HAP-1 (cell line): ENCODE results near the gene PNPLA2.

ENCODE experiments used
- DNase-seq, 2 experiments: peaks; one replicate each; pipeline ENCODE4 v3.0.0-alpha.2; 2016 to 2020; ENCODE audit warnings: low spot score in 2 of 2
- H3K27me3 ChIP-seq: fragments of 250-450 bp; sonication (Bioruptor Pico); 2 replicates; pipeline ENCODE4 v1.5.1; 2020; ENCODE audit warnings: low read depth, mild to moderate bottlenecking, moderate library complexity
- H3K36me3 ChIP-seq: fragments of 250-450 bp; sonication (Bioruptor Pico); replicated peaks from 2 replicates; pipeline ENCODE4 v1.5.1; 2020; ENCODE audit warnings: mild to moderate bottlenecking
- H3K4me1 ChIP-seq: fragments of 250-450 bp; sonication (Bioruptor Pico); 2 replicates; pipeline ENCODE4 v1.5.1; 2020; ENCODE audit warnings: mild to moderate bottlenecking
- H3K4me3 ChIP-seq: fragments of 250-450 bp; sonication (Bioruptor Pico); 2 replicates; pipeline ENCODE4 v1.5.1; 2020; ENCODE audit warnings: mild to moderate bottlenecking, moderate library complexity
- H3K9me3 ChIP-seq: fragments of 250-450 bp; sonication (Bioruptor Pico); 2 replicates; pipeline ENCODE4 v1.5.1; 2020; ENCODE audit warnings: mild to moderate bottlenecking, moderate library complexity
- in situ Hi-C: fragments of 300-500 bp; cut with MboI; formaldehyde crosslinking; loops from 3 replicates; pipeline ENCODE4 v1.14.3; 2020; ENCODE audit warnings: low sequenced_read_pairs, inconsistent platforms, mixed read lengths

Gene PNPLA2

DNA sequence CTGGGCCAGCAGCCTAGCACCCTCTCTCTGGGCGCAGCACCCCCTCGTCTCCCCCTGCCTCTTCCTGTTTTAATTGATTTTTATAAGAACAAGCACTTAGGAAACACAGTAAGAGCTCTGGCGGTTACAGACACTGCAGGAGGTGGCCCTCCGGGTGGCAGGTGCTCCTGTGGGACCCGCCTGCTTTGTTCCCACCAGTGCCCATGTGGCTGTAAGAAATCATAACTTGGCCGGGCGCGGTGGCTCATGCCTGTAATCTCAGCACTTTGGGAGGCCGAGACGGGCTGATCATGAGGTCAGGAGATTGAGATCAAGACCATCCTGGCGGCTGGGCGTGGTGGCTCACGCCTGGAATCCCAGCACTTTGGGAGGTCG lies 42.4 kb downstream of the PNPLA2 start:
- in situ Hi-C loops = no loop called here
- Histone ChIP-seq H3K4me3 (no peak overlapping the region), H3K4me1 (peaks cover 23% of the 10 kb centered on the region), H3K36me3 (peaks cover 20% of the 10 kb centered on the region), H3K9me3 (no peaks in the 10 kb centered on the region), H3K27me3 (no peaks in the 10 kb centered on the region)
- DNase-seq = no peak

DNA sequence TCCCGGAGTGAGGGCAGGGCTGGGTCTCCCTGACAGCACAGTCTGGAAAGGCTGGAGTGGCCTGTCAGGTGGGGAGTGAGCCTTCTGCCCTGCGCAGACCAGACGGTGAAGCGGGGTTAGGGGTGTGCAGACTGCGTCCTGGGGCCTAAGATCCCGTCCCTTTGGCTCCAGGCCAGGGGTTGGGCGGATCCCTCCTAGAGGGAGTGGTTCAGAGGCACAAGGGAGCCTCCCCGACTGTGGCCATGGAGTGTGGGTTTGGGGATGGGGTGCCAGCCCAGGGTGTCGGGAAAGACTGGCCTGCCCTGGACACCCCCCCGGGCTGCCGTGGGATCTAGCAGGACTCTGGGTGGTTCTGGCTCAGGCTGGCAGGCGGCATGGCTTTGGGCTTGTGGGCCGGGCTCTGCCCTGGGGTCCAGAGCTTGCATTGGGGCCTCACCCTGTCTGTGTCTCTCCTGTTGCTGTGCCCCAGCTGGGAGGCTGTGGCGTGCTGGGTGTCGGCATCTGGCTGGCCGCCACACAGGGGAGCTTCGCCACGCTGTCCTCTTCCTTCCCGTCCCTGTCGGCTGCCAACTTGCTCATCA lies 43.5 kb downstream of the PNPLA2 start:
- H3K4me3 ChIP-seq = no peak overlapping the region
- no peaks in the 10 kb centered on the region for H3K9me3 ChIP-seq
- H3K36me3 ChIP-seq = peaks cover 29% of the 10 kb centered on the region
- no peaks in the 10 kb centered on the region for H3K27me3 ChIP-seq
- H3K4me1 ChIP-seq = peaks cover 23% of the 10 kb centered on the region
- in situ Hi-C loops = no loop called here
- DNase-seq = peak in 1 of 2 experiments; percentile 83

DNA sequence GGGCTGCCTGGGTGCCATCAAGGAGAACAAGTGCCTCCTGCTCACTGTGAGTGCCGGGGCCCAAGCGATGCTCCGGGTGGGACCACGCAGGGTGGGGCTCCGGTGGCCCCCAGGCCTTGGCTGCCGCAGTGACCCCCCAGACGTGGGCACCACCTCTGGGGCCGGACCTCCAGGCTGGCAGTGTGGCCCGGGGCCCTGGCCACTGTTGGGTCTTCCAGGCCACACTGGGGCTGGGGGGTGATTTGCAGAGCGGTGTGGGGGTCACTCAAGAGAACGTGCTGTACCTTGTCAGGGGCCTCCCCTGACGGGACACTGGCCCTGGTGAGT lies 43.9 kb downstream of the PNPLA2 start:
- H3K9me3 ChIP-seq = no peaks in the 10 kb centered on the region
- no peaks in the 10 kb centered on the region for H3K27me3 ChIP-seq
- no peak for DNase-seq
- peaks cover 23% of the 10 kb centered on the region for H3K4me1 ChIP-seq
- no peak overlapping the region for H3K4me3 ChIP-seq
- H3K36me3 ChIP-seq = peaks cover 29% of the 10 kb centered on the region
- in situ Hi-C loops = no loop called here

DNA sequence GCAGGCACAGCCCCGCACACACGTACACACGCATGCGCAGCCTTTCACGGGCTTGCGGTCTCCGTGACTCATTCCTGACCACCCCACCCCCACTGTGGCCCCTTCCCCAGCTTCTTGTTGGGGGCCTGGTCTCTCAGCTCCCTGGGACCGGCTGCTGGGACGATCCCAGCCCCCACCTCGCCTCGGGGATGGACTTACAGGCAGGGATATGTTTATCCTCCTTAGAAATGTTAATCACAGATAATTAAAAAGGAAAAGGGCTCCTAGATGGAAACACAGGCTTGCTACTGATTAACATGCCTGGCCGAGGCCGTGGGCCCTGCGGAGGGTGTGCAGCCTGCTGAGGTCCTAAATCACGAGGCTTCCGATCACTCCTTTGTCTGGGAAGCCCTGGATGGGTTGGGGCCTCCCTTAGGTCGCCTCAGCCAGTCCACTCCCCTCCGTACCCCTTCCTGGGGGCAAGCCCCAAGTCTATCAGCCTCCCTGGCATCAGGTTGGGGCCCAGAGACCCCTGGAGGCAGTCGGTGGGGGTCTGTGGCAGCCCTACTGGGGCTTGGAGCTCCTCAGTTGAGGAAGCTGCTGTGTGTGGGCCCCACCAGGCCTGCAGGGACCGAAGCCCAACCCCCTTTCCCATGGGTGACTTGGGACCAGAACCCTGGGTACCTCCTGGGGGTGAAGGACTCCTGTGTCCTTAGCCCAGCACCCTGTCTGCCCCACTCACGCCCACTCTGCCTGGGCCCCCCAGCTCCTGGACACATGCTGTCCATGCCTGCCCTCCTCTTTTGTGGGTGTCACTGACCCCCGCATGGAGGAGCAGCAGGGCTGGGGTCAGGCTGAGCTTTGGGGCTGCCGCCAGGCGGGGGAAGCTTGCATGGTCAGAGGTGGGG lies 44.6 kb downstream of the PNPLA2 start:
- H3K36me3 ChIP-seq = peaks cover 29% of the 10 kb centered on the region
- in situ Hi-C loops = no loop called here
- no peaks in the 10 kb centered on the region for H3K9me3 ChIP-seq
- H3K4me3 ChIP-seq = no peak overlapping the region
- DNase-seq = peak; percentile 88 to 92
- peaks cover 23% of the 10 kb centered on the region for H3K4me1 ChIP-seq
- no peaks in the 10 kb centered on the region for H3K27me3 ChIP-seq

DNA sequence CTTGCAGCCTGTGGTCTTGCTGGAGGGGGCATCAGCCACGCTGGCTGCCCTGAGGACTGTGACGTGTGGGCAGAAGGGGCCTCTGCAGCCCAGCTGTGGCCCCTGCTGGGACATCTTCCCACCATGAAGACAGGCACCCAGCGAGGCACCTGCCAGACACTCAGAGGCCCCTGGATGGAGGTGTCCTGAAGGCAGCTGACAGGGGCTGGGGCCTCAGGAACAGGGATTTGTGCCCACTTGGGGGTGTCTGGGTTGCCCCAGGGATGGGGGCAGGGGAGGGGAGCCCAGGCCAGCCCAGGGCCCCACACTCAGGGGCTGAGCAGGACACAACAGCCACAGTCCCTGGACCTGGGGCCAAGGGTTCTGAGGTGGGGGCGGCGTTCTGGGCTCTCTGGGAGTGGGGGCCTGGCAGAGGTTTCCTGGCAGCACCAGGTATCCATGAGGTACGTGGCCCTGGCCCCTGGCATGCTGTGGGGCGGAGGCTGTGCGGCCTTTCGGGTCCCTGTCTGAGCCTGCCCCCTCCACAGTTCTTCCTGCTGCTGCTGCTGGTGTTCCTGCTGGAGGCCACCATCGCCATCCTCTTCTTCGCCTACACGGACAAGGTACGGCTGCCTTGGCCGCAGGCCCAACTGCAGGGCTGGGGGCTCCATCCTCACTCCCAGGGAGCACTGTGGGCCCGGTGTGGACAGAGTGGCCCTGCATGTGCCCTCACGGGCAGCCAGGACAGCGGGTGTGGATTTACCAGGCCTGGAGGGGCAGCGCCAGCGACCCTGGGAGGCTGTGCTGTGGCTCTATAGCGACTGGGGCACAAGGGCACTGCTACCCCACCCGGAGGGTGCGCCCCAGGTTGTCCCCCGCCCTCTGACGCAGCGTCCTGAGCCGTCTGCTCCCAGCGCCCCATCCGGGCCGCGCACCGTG lies 45.5 kb downstream of the PNPLA2 start:
- H3K9me3 ChIP-seq = no peaks in the 10 kb centered on the region
- H3K27me3 ChIP-seq = no peaks in the 10 kb centered on the region
- H3K36me3 ChIP-seq = peaks cover 34% of the 10 kb centered on the region
- no peak overlapping the region for H3K4me3 ChIP-seq
- in situ Hi-C loops = no loop called here
- DNase-seq = no peak
- H3K4me1 ChIP-seq = peaks cover 23% of the 10 kb centered on the region

DNA sequence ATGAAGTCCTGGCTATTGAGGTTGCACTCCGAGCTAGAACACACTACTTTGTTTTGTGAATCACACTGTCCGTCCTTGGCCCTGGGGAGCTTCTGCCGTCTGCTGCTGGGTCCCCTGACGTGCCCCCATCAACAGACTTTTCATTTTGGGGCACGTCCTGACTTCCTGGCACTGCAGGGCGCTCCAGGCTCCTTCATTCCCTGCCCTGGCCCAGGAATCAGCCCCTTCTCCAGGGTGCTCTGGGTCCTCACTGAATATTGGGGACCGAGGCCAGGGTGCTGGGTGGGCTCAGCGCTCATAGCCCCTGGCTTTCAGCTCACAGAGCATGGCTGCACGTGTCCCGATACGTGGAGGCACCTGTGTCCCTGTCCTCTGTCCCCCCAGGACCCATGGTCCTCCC lies 46.2 kb downstream of the PNPLA2 start:
- Histone ChIP-seq H3K9me3 (no peaks in the 10 kb centered on the region), H3K36me3 (peaks cover 35% of the 10 kb centered on the region), H3K4me1 (peaks cover 23% of the 10 kb centered on the region), H3K4me3 (no peak overlapping the region), H3K27me3 (no peaks in the 10 kb centered on the region)
- in situ Hi-C loops = no loop called here
- no peak for DNase-seq

DNA sequence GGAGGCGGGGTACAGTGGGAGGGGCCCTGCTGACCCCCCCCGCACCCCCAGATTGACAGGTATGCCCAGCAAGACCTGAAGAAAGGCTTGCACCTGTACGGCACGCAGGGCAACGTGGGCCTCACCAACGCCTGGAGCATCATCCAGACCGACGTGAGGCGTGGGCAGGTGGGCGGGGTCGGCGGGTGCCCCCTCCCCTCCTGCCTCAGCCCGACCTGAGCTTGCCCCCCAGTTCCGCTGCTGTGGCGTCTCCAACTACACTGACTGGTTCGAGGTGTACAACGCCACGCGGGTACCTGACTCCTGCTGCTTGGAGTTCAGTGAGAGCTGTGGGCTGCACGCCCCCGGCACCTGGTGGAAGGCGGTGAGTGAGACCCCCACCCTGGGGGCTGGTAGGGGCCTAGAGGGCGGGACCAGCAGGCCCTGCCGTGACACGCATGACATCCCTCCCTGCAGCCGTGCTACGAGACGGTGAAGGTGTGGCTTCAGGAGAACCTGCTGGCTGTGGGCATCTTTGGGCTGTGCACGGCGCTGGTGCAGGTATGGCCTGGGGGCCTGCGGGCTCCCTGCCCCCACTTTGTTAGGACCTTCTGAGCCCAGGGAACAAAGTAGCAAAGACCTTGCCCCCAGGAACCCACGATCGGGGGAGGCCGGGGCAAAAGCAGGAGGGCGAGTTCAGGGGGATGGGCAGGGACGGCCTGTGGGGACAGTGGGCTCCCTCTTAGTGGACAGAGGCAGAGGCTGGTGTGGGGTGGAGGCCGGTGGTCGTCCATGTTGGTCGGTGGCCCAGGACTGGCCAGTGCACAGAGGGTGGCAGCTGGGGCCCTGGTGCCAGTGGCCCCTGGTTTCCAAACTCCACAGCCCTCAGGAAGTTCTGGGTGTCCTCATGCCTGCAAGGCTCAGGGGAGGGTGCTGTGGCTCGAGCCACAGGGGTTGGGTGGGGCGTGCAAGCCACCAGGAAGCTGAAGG lies 47.0 kb downstream of the PNPLA2 start:
- in situ Hi-C loops = no loop called here
- H3K36me3 ChIP-seq = peaks cover 35% of the 10 kb centered on the region
- H3K27me3 ChIP-seq = no peaks in the 10 kb centered on the region
- no peak for DNase-seq
- peaks cover 23% of the 10 kb centered on the region for H3K4me1 ChIP-seq
- H3K9me3 ChIP-seq = no peaks in the 10 kb centered on the region
- H3K4me3 ChIP-seq = no peak overlapping the region

DNA sequence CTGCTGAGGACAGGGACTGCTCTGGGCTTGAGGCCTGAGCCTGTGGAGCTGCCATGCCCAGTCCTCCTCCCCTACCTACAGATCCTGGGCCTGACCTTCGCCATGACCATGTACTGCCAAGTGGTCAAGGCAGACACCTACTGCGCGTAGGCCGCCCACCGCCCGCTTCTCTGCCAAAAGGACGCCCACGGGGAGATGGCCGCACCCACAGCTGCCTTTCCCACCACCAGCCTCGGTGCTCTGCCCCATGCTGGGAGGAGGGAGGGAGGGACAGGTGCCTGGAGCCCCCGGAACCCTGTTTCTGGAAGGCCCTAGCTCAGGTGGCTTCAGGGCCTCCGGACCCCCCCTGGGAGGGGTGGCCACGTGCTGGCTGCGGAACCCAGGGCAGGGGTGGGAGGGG lies 47.8 kb downstream of the PNPLA2 start:
- Histone ChIP-seq H3K27me3 (no peaks in the 10 kb centered on the region), H3K36me3 (peaks cover 35% of the 10 kb centered on the region), H3K4me1 (peaks cover 23% of the 10 kb centered on the region), H3K9me3 (no peaks in the 10 kb centered on the region), H3K4me3 (no peak overlapping the region)
- no peak for DNase-seq
- in situ Hi-C loops = no loop called here

DNA sequence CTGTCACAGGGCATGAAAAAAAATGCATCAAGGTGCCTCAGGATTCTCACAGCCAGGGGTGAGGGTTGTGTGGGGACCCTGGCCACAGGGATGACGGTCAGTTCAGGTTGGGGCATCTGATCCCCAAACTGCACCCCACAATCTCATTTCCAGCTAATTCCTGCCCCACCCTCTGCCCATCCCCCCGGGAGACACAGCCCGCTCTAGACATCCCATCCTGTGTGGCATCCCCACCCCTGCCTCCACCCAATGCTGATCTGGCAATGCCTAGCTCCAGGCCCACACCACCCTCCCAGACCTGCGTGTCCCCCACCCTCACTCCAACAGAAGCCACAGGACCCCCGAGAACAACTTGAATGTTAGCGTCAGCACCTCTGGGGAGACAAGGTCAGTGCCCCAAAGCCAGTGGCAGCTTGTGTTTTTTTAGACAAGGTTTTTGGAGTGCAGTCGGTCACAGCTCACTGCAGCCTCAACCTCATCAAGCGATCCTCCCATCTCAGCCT lies 49.2 kb downstream of the PNPLA2 start:
- in situ Hi-C loops = no loop called here
- no peak for DNase-seq
- peaks cover 12% of the 10 kb centered on the region for H3K4me1 ChIP-seq
- no peaks in the 10 kb centered on the region for H3K27me3 ChIP-seq
- no peaks in the 10 kb centered on the region for H3K9me3 ChIP-seq
- peaks cover 35% of the 10 kb centered on the region for H3K36me3 ChIP-seq
- no peak overlapping the region for H3K4me3 ChIP-seq

DNA sequence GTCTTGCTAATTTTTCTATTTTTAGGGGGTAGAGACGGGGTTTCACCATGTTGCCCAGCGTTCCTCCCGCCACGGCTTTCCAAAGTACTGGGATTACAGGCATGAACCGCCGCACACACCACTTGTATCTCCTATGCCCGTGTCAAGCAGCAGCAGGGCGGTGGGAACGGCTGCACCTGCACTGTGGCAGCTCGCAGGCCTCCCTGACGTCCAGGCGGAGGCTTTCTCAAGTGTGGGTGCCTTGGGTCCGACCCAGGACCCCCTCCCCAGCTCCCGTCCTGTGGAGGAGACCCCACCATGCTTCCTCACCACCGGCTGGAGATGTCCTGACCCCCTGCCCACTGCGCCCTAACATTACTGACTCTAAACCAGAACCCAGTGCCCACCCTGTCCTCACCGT lies 49.7 kb downstream of the PNPLA2 start:
- Histone ChIP-seq H3K4me3 (no peak overlapping the region), H3K9me3 (no peaks in the 10 kb centered on the region), H3K4me1 (peaks cover 7% of the 10 kb centered on the region), H3K27me3 (no peaks in the 10 kb centered on the region), H3K36me3 (peaks cover 33% of the 10 kb centered on the region)
- in situ Hi-C loops = no loop called here
- no peak for DNase-seq

DNA sequence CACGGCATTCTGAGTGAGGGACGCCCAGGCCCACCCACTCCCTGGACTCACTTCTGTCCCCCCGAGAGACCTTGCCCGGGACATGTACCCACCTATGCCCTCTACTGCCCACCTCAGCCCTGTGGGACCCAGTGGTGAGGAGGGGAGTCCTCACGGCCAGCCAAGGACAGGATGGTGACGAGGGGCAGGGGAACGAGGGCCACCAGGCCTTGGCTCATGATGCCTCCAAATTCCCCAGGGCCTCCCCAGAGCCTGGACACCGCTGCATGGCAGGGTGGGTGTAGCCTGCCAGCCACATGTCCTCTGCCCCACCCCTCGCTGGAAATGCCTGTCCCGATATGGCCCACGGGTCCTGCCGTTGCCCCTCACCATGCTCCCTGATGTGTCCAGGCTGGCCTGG lies 50.1 kb downstream of the PNPLA2 start:
- no peak overlapping the region for H3K4me3 ChIP-seq
- in situ Hi-C loops = no loop called here
- H3K9me3 ChIP-seq = no peaks in the 10 kb centered on the region
- no peaks in the 10 kb centered on the region for H3K27me3 ChIP-seq
- peaks cover 3% of the 10 kb centered on the region; the same call in 1 of the 2 replicates for H3K4me1 ChIP-seq
- no peak for DNase-seq
- H3K36me3 ChIP-seq = peaks cover 29% of the 10 kb centered on the region

DNA sequence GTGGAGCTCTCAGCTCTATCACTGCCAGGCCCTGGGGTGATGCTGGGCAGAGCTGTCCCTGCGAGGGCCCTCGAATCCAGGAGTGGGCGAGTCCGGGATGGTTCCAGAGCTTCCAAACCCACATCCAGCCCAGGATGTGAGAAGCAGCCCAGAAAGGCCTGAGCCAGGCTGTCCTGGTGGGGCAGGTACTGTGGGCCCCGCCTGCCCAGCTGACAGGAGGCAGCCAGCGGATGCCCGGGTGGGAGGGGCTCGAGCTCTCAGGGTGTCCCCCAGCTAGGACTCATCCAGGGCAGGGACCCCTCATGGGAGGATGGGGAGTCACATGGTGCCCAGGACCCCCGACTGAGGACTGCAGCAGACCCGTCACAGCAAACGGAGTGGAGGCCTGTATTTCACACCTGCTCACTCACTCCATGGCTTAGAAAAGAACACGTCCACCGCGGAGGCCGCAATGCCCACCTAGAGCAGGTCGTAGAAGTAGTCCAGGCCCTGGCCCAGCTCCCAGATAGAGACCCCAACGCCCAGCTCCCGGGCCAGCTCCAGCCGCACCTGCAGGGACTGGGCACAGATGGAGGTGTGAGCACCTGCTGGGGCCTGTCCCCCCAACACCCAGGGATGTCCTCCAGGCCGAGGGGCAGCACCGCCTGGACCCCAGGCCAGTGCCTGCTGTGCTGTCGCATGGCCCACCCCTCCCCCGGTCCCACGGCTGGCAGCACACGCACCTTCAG lies 50.8 kb downstream of the PNPLA2 start:
- no peaks in the 10 kb centered on the region for H3K4me1 ChIP-seq
- H3K4me3 ChIP-seq = no peak overlapping the region
- no peaks in the 10 kb centered on the region for H3K27me3 ChIP-seq
- no peak for DNase-seq
- H3K9me3 ChIP-seq = no peaks in the 10 kb centered on the region
- peaks cover 21% of the 10 kb centered on the region for H3K36me3 ChIP-seq
- in situ Hi-C loops = no loop called here

DNA sequence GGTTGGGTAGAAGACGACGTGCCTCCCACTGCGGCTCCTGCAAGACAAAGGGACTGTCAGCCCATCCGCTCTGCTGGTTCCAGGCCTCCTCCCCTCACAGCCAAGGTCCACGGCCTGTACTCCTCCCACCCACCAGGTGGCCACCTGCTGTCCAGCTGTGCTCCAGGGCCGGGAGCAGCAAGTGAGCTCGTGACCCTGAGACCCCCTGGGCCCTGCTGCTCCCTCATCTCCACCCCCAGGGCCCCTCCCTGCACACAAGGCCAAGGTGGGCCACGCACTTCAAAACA lies 51.4 kb downstream of the PNPLA2 start:
- DNase-seq = no peak
- in situ Hi-C loops = no loop called here
- Histone ChIP-seq H3K27me3 (no peaks in the 10 kb centered on the region), H3K4me3 (no peak overlapping the region), H3K36me3 (peaks cover 22% of the 10 kb centered on the region), H3K9me3 (no peaks in the 10 kb centered on the region), H3K4me1 (no peaks in the 10 kb centered on the region)
